NT2/D1 (cell line): ENCODE measurements around the gene EFNA4.

Experiments
- DNase-seq: peaks from one replicate; pipeline ENCODE4 v3.0.0-alpha.2; 2011; ENCODE audit warnings: low read depth, low spot score
- H3K27me3 ChIP-seq: 2 replicates; pipeline ENCODE4 v1.6.0; 2011; ENCODE audit warnings: mild to moderate bottlenecking; ENCODE audit not compliant: insufficient read length, insufficient read depth
- H3K36me3 ChIP-seq: 2 replicates; pipeline ENCODE4 v1.6.1; 2011; ENCODE audit warnings: mild to moderate bottlenecking, low read length, mixed read lengths; ENCODE audit not compliant: insufficient read depth, insufficient read length
- H3K4me1 ChIP-seq: 2 replicates; pipeline ENCODE4 v1.5.1; 2011; ENCODE audit not compliant: insufficient read depth, insufficient read length
- H3K4me3 ChIP-seq: 2 replicates; pipeline ENCODE4 v1.5.1; 2011; ENCODE audit warnings: low read depth; ENCODE audit not compliant: insufficient read length
- H3K9ac ChIP-seq: 2 replicates; pipeline ENCODE4 v1.6.0; 2011; ENCODE audit warnings: low read depth; ENCODE audit not compliant: insufficient read length
- H3K9me3 ChIP-seq: 2 replicates; pipeline ENCODE4 v1.5.1; 2011; ENCODE audit warnings: mild to moderate bottlenecking, low read length; ENCODE audit not compliant: insufficient read depth
- SUZ12 ChIP-seq: IDR thresholded peaks from 2 replicates; pipeline ENCODE4 v1.6.1; 2011; ENCODE audit not compliant: insufficient read length, insufficient read depth; ENCODE audit errors: extremely low read depth
- YY1 ChIP-seq: IDR thresholded peaks from 2 replicates; pipeline ENCODE4 v1.6.1; 2011; ENCODE audit not compliant: insufficient read length, insufficient read depth
- ZNF274 ChIP-seq: IDR thresholded peaks from 2 replicates; pipeline ENCODE4 v1.6.1; 2011; ENCODE audit warnings: mild to moderate bottlenecking, low read depth, low read length

Gene EFNA4

DNA sequence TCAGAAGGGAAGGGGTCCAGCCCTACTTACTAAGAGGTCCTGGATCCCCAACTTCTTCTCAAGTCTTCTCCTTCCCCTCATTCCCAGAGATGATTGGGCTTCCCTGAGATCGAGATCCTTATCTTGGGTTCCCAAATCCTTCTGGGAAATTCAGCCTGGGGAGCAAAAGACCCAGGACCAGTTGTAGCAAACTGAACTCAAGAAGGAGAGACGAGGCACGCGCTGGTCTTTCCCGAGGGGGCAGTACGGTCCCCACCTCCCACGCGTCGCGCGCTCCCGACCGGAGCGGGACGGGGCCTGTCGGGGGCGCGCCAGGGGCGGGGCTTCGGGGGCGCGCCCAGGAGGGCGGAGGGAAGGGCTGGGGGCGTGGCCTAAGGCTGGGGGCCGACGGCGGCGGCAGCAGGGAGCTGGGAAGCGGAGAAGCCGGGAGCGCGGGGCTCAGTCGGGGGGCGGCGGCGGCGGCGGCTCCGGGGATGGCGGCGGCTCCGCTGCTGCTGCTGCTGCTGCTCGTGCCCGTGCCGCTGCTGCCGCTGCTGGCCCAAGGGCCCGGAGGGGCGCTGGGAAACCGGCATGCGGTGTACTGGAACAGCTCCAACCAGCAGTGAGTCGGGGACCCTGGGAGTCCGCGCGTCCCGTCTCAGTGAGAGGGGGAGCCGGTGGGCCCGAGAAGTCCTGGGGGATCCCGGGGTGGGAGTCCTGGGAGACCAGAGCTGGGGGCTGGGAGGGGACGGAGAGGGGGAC, 15.1 kb downstream of the EFNA4 start, which contains the start of gene EFNA3:
TSS of gene EFNA3 (plus strand) at position 369 of the 741 bp plus-strand sequence. CDS start at position 474, 105 bp downstream.
- peak within 1 kb of the TSS; percentile 73 for H3K9ac ChIP-seq
- H3K27me3 ChIP-seq: peaks cover 63% of the 10 kb centered on the region

GRCh38 chr1:155079210-155079486, 15.6 kb downstream of the EFNA4 start:
- Histone ChIP-seq H3K4me3 (peak overlapping the region; percentile 40), H3K36me3 (no peaks in the 10 kb centered on the region), H3K9ac (peak overlapping the region; percentile 73), H3K4me1 (peaks cover 38% of the 10 kb centered on the region), H3K27me3 (peaks cover 69% of the 10 kb centered on the region), H3K9me3 (no peaks in the 10 kb centered on the region)
- TF ChIP-seq YY1 (no peak), ZNF274 (no peak), SUZ12 (no peak)
- DNase-seq: no peak

More for the DNA sequence above, 15.1 kb downstream of the EFNA4 start, which contains the start of gene EFNA3:
- Histone ChIP-seq H3K4me1 (peaks cover 37% of the 10 kb centered on the region), H3K4me3 (peak within 1 kb of the TSS; percentile 40), H3K9me3 (no peaks in the 10 kb centered on the region), H3K36me3 (no peaks in the 10 kb centered on the region)
- TF ChIP-seq YY1 (no peak), SUZ12 (no peak), ZNF274 (no peak)
- no peak for DNase-seq

GRCh38 chr1:155079487-155080311, 16.2 kb downstream of the EFNA4 start:
- Histone ChIP-seq H3K36me3 (no peaks in the 10 kb centered on the region), H3K9me3 (no peaks in the 10 kb centered on the region), H3K27me3 (peaks cover 72% of the 10 kb centered on the region), H3K4me1 (peaks cover 42% of the 10 kb centered on the region), H3K9ac (peak overlapping the region; percentile 73), H3K4me3 (peak overlapping the region; percentile 40)
- DNase-seq: no peak
- peak; percentile 79 for TF ChIP-seq SUZ12
- no peak for TF ChIP-seq YY1

GRCh38 chr1:155080312-155081228, 17.0 kb downstream of the EFNA4 start:
- Histone ChIP-seq H3K4me3 (peak overlapping the region; percentile 40), H3K9me3 (no peaks in the 10 kb centered on the region), H3K4me1 (peaks cover 45% of the 10 kb centered on the region), H3K27me3 (peaks cover 72% of the 10 kb centered on the region), H3K9ac (peak overlapping the region; percentile 73), H3K36me3 (no peaks in the 10 kb centered on the region)
- TF ChIP-seq SUZ12: no peak
- DNase-seq: no peak

DNA sequence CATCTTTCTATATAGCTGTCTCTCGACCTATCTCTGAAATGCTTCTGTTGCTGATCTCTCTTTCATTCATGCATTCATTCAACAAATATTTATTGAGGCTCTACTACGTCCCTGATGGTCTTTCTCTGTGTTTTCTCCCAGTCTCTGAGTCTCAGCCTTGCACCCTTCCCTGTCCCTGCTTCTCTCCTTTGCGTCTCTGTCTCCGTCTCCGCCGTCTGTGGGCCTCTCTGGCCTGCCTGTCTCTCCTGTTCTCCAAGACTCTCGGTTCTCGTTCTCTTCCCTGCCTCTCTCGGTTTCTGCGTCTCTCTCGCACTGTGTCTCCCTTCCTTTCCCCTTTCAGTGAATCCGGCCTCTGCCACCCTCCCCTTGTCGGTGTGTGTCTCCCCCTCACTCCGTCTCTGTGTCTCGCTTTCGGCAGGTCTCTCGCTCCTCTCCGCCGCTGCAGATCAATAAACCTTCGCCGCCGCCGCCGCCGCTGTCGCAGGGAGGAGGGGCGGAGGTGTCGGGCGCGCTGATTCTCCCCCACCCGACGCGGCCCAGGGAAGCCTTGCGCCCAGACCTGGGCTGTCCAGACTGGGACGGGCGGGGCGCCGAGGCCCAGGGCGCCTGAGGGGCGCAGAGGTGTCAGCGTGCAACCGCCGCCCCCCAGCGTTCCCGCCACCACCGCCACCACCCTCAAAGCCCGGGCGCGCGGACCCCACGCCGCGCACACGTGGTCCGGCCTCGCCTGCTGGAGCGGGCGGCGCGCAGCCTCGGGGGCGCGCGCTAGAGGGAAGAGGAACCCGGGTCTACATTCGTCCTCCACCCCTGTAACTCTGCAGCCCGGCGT, 18.1 kb downstream of the EFNA4 start:
- no peak for DNase-seq
- TF ChIP-seq YY1 (no peak), ZNF274 (no peak), SUZ12 (no peak)
- Histone ChIP-seq H3K4me3 (peak overlapping the region; percentile 40), H3K9me3 (no peaks in the 10 kb centered on the region), H3K4me1 (peaks cover 52% of the 10 kb centered on the region), H3K27me3 (peaks cover 72% of the 10 kb centered on the region), H3K9ac (peak overlapping the region; percentile 37), H3K36me3 (no peaks in the 10 kb centered on the region)

GRCh38 chr1:155082301-155083051, 18.9 kb downstream of the EFNA4 start:
- Histone ChIP-seq H3K9me3 (no peaks in the 10 kb centered on the region), H3K4me1 (peaks cover 53% of the 10 kb centered on the region), H3K9ac (peak overlapping the region; percentile 1), H3K36me3 (no peaks in the 10 kb centered on the region), H3K4me3 (peak overlapping the region; percentile 40), H3K27me3 (peaks cover 69% of the 10 kb centered on the region)
- TF ChIP-seq YY1: no peak
- peak; percentile 97 for TF ChIP-seq SUZ12
- TF ChIP-seq ZNF274: no peak
- DNase-seq: no peak
